Hematopoietic multipotent progenitor cell treated with erythropoietin and hydrocortisone succinate and interleukin-3 and kit ligand, for 6 days (in vitro differentiated cells): ENCODE measurements around the gene PRDM2.
A peak's percentile ranks its signal among the peaks of the same experiment; 100 is the strongest.

Source experiments
- DNase-seq: peaks from one replicate; pipeline ENCODE4 v3.0.0-alpha.2; 2015

Gene PRDM2

GRCh38 chr1:13865851-13866250, 165.9 kb downstream of the PRDM2 start:
- DNase-seq = no peak

GRCh38 chr1:13867603-13868002, 167.6 kb downstream of the PRDM2 start:
- DNase-seq = no peak

- DNase-seq = peak; percentile 31
Observed at GRCh38 chr1:13869172-13869797, 169.3 kb downstream of the PRDM2 start.

GRCh38 chr1:13871413-13871812, 171.4 kb downstream of the PRDM2 start:
- no peak for DNase-seq

- DNase-seq = no peak
Observed at GRCh38 chr1:13871886-13872285, 171.9 kb downstream of the PRDM2 start.

GRCh38 chr1:13873032-13873431, 173.0 kb downstream of the PRDM2 start:
- no peak for DNase-seq
